GM12874 (cell line): ENCODE data around the gene C12orf76.

Source experiments
- TF ChIP-seq, protein P1 (sequence below): IDR thresholded peaks from 2 replicates; pipeline ENCODE4 v1.5.1; 2011; ENCODE audit warnings: low read depth, mild to moderate bottlenecking, control low read depth, low read length, moderate library complexity; ENCODE audit not compliant: insufficient read depth

C12orf76 gene

DNA sequence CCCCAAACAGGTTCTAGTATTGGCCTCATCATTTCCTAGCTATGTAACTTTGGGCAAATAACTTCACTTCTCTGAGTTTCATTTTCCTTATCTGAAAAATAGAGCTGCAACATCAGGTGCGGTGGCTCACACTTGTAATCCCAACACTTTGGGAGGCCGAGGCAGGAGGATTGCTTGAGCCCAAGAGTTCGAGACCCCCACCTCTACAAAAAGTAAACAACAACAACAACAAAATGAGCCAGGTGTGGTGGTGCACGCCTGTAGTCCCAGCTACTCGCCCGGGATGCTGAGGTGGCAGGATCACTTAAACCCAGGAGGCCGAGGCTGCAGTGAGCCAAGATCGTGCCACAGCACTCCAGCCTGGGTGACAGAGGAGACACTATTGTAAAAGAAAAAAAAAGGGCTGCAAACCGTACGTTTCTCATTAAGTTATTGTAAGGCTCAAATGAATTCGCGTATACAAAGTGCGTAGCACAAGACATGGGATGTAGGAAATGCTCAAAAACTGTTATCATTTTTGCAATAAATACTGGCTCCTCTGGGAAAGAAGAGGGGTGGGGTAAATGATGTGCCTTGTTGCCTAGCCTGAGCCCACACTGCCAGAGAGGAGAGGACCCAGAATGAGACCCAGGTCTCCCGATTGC is 903 bp downstream of the C12orf76 start:
- TF ChIP-seq, protein P1, sequence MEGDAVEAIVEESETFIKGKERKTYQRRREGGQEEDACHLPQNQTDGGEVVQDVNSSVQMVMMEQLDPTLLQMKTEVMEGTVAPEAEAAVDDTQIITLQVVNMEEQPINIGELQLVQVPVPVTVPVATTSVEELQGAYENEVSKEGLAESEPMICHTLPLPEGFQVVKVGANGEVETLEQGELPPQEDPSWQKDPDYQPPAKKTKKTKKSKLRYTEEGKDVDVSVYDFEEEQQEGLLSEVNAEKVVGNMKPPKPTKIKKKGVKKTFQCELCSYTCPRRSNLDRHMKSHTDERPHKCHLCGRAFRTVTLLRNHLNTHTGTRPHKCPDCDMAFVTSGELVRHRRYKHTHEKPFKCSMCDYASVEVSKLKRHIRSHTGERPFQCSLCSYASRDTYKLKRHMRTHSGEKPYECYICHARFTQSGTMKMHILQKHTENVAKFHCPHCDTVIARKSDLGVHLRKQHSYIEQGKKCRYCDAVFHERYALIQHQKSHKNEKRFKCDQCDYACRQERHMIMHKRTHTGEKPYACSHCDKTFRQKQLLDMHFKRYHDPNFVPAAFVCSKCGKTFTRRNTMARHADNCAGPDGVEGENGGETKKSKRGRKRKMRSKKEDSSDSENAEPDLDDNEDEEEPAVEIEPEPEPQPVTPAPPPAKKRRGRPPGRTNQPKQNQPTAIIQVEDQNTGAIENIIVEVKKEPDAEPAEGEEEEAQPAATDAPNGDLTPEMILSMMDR, result no peak

DNA sequence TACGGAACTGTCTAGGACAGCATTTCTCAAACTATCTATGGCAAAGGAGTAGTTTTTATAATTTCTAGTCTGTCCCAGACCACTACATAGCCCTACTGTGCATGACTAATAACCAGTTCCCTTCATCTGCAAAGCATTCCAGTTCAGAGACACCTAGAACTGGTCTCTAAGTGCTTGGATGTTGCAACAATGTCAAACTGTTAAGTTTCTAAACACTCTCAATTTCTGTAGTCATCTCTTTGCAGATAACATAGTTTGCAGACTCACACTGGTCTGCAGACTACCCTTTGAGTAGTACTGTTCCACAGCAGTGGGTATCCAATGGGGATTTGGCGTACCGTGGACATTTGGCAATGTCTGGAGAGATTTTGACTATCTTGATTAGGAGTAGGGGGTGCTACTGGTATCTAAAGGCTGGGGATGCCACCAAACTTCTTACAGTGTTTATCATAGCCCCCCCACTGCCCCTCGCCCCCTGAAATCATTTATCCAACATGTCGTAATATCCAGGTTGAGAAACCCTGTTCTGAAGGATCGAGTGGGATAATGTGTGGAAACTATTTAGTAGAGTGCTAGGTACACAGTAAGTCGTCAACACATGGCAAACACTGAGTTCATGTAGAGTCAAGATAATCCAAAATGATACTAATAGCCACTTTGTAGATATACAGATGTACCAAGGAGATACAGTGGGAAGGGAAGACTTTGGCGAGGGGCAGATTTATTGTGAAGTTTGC is 1.7 kb downstream of the C12orf76 start:
- TF ChIP-seq, protein P1, result no peak

DNA sequence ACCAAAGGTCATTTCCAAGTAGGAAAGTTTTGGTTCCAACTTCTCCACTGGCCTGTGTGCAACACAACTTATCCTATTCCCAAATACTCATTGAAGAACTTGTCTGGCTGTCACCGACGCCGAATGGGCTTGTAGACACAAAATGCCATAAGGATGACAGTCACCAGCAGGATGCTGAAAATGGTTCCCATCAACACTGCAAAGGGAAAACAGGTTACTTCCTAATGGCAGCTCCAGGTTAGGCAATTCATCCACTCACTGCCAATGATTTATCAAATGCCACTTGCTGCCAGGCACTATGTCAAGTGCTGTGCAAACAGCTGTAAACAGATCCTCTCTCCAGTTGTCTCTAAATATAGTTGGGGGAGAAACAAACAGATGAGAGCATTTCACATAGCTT is 6.1 kb downstream of the C12orf76 start:
- TF ChIP-seq, protein P1, result no peak

DNA sequence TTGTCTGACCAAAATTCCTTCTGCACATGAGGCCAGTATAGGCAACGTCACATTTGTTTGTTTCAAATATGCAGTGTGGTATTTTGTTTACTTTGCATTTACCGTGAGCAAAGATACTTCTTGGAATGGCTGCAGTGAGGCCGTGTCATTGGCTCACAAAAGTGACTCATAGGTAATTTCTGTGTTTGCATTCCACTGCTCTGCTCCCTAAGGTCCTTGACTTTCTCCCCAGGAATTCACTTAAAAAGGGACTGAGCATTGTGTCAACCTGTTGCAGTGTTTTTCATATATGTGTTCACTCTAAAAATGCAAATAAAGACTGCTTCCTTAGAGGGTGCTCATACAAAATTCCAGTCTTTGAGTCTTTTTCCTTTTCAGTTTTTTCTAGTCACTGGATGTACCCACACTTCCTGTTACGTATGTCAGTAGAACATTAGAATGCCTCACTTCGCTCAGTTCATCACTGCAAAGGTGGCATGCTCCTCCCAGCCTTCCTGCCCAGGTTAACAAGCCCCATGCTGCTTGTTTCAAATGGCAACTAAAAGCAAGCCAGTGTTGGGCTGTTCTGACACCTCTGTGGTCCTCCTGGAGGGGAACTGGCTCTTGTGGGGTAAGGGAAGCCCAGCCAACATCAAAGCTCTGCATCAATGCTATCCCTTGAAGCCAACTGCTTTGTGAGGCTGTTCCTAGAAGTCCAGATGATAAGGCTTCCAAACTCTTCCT is 9.1 kb downstream of the C12orf76 start:
- TF ChIP-seq, protein P1, result no peak

DNA sequence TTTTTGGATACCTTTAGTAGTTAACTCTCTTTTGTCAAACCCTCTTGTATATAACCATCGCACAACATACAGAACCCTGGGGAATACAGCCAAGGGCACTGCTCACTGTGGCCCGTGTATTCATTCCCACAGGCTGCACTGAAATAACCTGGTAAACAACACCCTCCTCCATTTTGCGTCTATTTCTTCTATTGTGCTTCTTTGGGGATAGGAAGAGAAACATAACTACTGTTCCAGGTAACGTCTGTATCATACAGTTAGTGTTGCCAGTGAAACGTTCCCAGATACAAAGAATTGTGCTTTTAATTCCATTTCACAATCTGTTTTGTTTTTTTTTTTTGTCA is 9.6 kb downstream of the C12orf76 start:
- TF ChIP-seq, protein P1, result no peak

DNA sequence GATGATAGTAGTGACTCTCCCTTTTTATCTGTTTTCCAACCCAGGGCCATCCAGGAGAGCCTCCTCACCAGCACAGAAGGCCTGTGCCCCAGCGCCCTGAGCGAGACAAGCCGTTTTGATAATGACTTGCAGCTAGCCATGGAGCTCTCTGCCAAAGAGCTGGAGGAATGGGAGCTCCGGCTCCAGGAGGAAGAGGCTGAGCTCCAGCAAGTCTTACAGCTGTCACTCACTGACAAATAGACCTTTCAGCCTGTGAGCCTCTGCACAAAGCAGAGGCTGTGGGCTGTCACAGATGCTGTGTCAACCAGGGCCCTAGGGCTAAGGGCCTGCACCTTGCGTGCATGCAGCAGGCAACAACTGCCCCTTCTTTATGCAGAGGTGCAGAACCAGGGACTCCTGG is 11.0 kb downstream of the C12orf76 start:
- TF ChIP-seq, protein P1, result no peak

DNA sequence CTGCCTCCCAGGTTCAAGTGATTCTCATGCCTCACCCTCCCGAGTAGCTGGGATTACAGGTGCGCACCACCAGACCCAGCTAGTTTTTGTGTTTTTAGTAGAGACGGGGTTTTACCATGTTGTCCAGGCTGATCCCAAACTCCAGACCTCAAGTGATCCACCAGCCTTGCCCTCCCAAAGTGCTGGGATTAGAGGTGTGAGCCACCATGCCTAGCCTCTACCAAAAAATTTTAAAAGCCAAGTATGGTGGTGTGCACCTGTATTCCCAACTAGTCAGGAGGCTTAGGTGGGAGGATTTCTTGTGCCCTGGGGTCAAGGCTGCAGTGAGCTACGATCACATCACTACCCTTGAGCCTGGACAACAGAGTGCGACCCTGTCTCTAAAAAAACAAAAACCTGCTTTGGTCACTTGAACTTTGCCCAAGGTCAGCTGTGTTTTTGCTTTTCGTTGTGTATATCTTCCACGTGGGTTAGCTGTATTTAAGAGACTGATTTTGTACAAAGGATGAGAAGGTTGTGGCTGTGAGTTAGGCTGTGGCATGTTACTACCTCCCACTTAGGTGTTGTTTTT is 12.7 kb downstream of the C12orf76 start:
- TF ChIP-seq, protein P1, result no peak
